HepG2 (cell line): ENCODE data around the gene FGFR3. TPM values are rescaled to one million over a fixed set of nuclear protein-coding genes. Genes with fewer than 3 reads are reported as not detected.

Source experiments
- GLI4 ChIP-seq: sonication (generic); formaldehyde crosslinking; IDR thresholded peaks from 2 replicates; pipeline ENCODE4 v1.5.1; 2020; ENCODE audit warnings: missing genetic modification reagents, mild to moderate bottlenecking, moderate library complexity, borderline replicate concordance
- GPN1 ChIP-seq: sonication (generic); formaldehyde crosslinking; IDR thresholded peaks from 2 replicates; pipeline ENCODE4 v1.5.1; 2020; ENCODE audit warnings: missing genetic modification reagents, borderline replicate concordance
- HOXA7 ChIP-seq: sonication (generic); formaldehyde crosslinking; IDR thresholded peaks from 2 replicates; pipeline ENCODE4 v1.8.1; 2022; ENCODE audit warnings: mild to moderate bottlenecking, missing genetic modification reagents, moderate library complexity
- KDM2A ChIP-seq: sonication (generic); formaldehyde crosslinking; IDR thresholded peaks from 2 replicates; pipeline ENCODE4 v1.4.0; 2020; ENCODE audit warnings: low read depth, missing genetic modification reagents, borderline replicate concordance
- MBD4 ChIP-seq: IDR thresholded peaks from 2 replicates; pipeline ENCODE4 v1.6.1; 2012; ENCODE audit warnings: low read length, inconsistent platforms, borderline replicate concordance
- NBN ChIP-seq: fragments of 450-650 bp; conservative IDR thresholded peaks from 2 replicates; pipeline ENCODE4 v1.6.1; 2017
- RNF2 ChIP-seq: fragments of 450-650 bp; conservative IDR thresholded peaks from 2 replicates; pipeline ENCODE4 v1.6.1; 2016; ENCODE audit warnings: low read depth
- SALL2 ChIP-seq: sonication (generic); formaldehyde crosslinking; IDR thresholded peaks from 2 replicates; pipeline ENCODE4 v1.8.1; 2023; ENCODE audit warnings: mild to moderate bottlenecking, missing genetic modification reagents, inconsistent platforms
- SRSF9 ChIP-seq: fragments of 200-400 bp; formaldehyde crosslinking; IDR thresholded peaks from 2 replicates; pipeline ENCODE4 v1.6.1; 2018; ENCODE audit warnings: borderline replicate concordance, mild to moderate bottlenecking, low read depth, low read length; ENCODE audit not compliant: insufficient read depth, poor library complexity, severe bottlenecking
- THAP11 ChIP-seq: IDR thresholded peaks from 2 replicates; pipeline ENCODE4 v1.6.1; 2016; ENCODE audit warnings: missing biosample characterization, missing genetic modification reagents
- YEATS4 ChIP-seq: sonication (generic); formaldehyde crosslinking; IDR thresholded peaks from 2 replicates; pipeline ENCODE4 v1.4.0; 2020; ENCODE audit warnings: missing genetic modification reagents, borderline replicate concordance
- ZEB1 ChIP-seq: IDR thresholded peaks from 2 replicates; pipeline ENCODE4 v1.6.1; 2012; ENCODE audit warnings: mild to moderate bottlenecking, low read depth, inconsistent platforms; ENCODE audit not compliant: insufficient replicate concordance
- ZFYVE20 ChIP-seq: sonication (generic); formaldehyde crosslinking; IDR thresholded peaks from 2 replicates; pipeline ENCODE4 v1.8.0; 2023; ENCODE audit warnings: low read depth, mild to moderate bottlenecking, moderate library complexity, missing genetic modification reagents, borderline replicate concordance
- ZNF296 ChIP-seq: sonication (generic); formaldehyde crosslinking; conservative IDR thresholded peaks from 2 replicates; pipeline ENCODE4 v1.5.0; 2020; ENCODE audit warnings: mild to moderate bottlenecking, missing genetic modification reagents
- ZNF543 ChIP-seq: sonication (generic); formaldehyde crosslinking; IDR thresholded peaks from 2 replicates; pipeline ENCODE4 v1.4.0; 2020; ENCODE audit warnings: mild to moderate bottlenecking, missing genetic modification reagents
- ZNF747 ChIP-seq: sonication (generic); formaldehyde crosslinking; IDR thresholded peaks from 2 replicates; pipeline ENCODE4 v1.8.1; 2023; ENCODE audit warnings: missing genetic modification reagents, mild to moderate bottlenecking, borderline replicate concordance
- polyA plus RNA-seq, 8 experiments: library from polyadenylated mRNA; depleted of rRNA in 3 of 8; stranded (reverse) in 7 of 8; unstranded in 1 of 8; fragments of >200 nt; fragmentation: Illumina TruSeq in 4 of 8; extraction: Trizol in 4 of 8; gene quantifications; 2 replicates each; pipeline versions ENCODE4 v1.2.1 to v1.2.3, GENCODE V29; 2011 to 2016; ENCODE audit warnings: low read depth in 4 of 8, missing spikeins in 1 of 8, mixed read lengths in 1 of 8; ENCODE audit not compliant: insufficient read depth in 1 of 8
- total RNA-seq, 5 experiments: library from RNA; depleted of rRNA; stranded (reverse); fragments of >200 nt; fragmentation: Illumina TruSeq; extraction: Trizol; gene quantifications; 2 replicates each; pipeline ENCODE4 v1.2.3, GENCODE V29; 2016; ENCODE audit warnings: low read depth in 1 of 5
- TF ChIP-seq, protein P1 (sequence below): sonication (generic); formaldehyde crosslinking; IDR thresholded peaks from 2 replicates; pipeline ENCODE4 v1.8.0; 2022; ENCODE audit warnings: mild to moderate bottlenecking, missing genetic modification reagents; ENCODE audit not compliant: insufficient replicate concordance
- TF ChIP-seq, protein P2 (sequence below): sonication (generic); formaldehyde crosslinking; IDR thresholded peaks from 2 replicates; pipeline ENCODE4 v1.4.0; 2020; ENCODE audit warnings: low read depth, mild to moderate bottlenecking, missing genetic modification reagents
- TF ChIP-seq, protein P3 (sequence below): sonication (generic); formaldehyde crosslinking; IDR thresholded peaks from 2 replicates; pipeline ENCODE4 v1.9.0; 2021; ENCODE audit warnings: missing genetic modification reagents, mild to moderate bottlenecking, borderline replicate concordance
- TF ChIP-seq, protein P4 (sequence below): sonication (generic); formaldehyde crosslinking; IDR thresholded peaks from 2 replicates; pipeline ENCODE4 v1.4.0; 2020; ENCODE audit warnings: missing genetic modification reagents
- TF ChIP-seq, protein P5 (sequence below): IDR thresholded peaks from 2 replicates; pipeline ENCODE4 v1.6.1; 2016

The FGFR3 gene
- total and polyA plus RNA-seq, 2 of the 13 experiments (the other 11 are each of a cell fraction or from before 2014, with no cell fraction given) = 103 to 109 TPM

DNA sequence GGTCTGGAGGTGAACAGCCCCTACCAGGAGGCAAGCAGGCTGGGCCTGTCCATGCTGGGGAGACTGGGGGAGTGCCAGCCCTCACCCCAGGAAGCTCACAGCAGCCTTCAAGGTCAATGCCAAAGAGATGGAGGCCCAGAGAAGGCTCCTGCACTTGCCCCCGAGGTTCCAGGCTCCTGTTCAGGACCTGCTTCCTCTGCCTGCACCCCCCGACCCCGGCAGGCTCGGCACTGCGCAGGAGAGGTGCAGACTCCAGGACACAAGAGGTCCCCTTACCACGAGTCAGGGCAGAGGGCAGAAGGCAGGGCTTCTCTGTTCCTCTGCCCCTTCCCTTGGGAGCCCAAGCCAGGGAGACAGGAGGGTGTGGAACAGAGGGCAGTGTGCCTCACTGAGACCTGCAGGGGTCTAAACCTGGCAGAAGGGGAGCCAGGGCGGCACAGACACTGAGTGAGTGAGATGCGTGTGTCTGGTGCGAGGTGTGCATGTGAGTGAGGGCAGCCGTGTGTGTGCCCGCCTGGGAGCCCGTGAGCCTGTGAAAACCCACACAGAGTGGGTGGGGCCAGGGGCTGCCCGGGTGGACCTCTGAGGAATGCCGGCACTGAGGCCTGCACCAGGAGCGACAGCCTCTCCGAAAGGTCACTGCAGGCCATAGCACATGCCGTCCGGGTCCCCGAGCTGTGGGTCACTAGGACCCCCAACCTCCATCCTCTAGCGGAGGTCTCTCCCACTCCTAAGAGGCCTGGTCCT lies 30.7 kb upstream of the FGFR3 start (continued):
- no peak for TF ChIP-seq MBD4
- TF ChIP-seq ZNF747 (CRISPR knock-in tag) = no peak
- no peak for TF ChIP-seq THAP11 (CRISPR knock-in tag)
- no peak for TF ChIP-seq RNF2
- TF ChIP-seq SALL2 (CRISPR knock-in tag) = no peak
- no peak for TF ChIP-seq GLI4 (CRISPR knock-in tag)
- TF ChIP-seq, protein P1, sequence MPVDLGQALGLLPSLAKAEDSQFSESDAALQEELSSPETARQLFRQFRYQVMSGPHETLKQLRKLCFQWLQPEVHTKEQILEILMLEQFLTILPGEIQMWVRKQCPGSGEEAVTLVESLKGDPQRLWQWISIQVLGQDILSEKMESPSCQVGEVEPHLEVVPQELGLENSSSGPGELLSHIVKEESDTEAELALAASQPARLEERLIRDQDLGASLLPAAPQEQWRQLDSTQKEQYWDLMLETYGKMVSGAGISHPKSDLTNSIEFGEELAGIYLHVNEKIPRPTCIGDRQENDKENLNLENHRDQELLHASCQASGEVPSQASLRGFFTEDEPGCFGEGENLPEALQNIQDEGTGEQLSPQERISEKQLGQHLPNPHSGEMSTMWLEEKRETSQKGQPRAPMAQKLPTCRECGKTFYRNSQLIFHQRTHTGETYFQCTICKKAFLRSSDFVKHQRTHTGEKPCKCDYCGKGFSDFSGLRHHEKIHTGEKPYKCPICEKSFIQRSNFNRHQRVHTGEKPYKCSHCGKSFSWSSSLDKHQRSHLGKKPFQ (CRISPR knock-in tag) = no peak
- no peak for TF ChIP-seq NBN
- TF ChIP-seq KDM2A = peak; percentile 54
- TF ChIP-seq HOXA7 (CRISPR knock-in tag) = no peak
- TF ChIP-seq YEATS4 (CRISPR knock-in tag) = no peak
- no peak for TF ChIP-seq SRSF9
- no peak for TF ChIP-seq ZFYVE20 (CRISPR knock-in tag)
- TF ChIP-seq, protein P2, sequence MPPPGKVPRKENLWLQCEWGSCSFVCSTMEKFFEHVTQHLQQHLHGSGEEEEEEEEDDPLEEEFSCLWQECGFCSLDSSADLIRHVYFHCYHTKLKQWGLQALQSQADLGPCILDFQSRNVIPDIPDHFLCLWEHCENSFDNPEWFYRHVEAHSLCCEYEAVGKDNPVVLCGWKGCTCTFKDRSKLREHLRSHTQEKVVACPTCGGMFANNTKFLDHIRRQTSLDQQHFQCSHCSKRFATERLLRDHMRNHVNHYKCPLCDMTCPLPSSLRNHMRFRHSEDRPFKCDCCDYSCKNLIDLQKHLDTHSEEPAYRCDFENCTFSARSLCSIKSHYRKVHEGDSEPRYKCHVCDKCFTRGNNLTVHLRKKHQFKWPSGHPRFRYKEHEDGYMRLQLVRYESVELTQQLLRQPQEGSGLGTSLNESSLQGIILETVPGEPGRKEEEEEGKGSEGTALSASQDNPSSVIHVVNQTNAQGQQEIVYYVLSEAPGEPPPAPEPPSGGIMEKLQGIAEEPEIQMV (CRISPR knock-in tag) = no peak
- 0 out of 2 replicates have a peak, but pooled peaks have one; percentile 20 for TF ChIP-seq GPN1
- no peak for TF ChIP-seq ZNF296
- TF ChIP-seq, protein P3, sequence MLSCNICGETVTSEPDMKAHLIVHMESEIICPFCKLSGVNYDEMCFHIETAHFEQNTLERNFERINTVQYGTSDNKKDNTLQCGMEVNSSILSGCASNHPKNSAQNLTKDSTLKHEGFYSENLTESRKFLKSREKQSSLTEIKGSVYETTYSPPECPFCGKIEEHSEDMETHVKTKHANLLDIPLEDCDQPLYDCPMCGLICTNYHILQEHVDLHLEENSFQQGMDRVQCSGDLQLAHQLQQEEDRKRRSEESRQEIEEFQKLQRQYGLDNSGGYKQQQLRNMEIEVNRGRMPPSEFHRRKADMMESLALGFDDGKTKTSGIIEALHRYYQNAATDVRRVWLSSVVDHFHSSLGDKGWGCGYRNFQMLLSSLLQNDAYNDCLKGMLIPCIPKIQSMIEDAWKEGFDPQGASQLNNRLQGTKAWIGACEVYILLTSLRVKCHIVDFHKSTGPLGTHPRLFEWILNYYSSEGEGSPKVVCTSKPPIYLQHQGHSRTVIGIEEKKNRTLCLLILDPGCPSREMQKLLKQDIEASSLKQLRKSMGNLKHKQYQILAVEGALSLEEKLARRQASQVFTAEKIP (CRISPR knock-in tag) = no peak
- TF ChIP-seq, protein P4, sequence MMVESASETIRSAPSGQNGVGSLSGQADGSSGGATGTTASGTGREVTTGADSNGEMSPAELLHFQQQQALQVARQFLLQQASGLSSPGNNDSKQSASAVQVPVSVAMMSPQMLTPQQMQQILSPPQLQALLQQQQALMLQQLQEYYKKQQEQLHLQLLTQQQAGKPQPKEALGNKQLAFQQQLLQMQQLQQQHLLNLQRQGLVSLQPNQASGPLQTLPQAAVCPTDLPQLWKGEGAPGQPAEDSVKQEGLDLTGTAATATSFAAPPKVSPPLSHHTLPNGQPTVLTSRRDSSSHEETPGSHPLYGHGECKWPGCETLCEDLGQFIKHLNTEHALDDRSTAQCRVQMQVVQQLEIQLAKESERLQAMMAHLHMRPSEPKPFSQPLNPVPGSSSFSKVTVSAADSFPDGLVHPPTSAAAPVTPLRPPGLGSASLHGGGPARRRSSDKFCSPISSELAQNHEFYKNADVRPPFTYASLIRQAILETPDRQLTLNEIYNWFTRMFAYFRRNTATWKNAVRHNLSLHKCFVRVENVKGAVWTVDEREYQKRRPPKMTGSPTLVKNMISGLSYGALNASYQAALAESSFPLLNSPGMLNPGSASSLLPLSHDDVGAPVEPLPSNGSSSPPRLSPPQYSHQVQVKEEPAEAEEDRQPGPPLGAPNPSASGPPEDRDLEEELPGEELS (CRISPR knock-in tag) = no peak
- no peak for TF ChIP-seq ZNF543 (CRISPR knock-in tag)
- no peak for TF ChIP-seq ZEB1
- TF ChIP-seq, protein P5, sequence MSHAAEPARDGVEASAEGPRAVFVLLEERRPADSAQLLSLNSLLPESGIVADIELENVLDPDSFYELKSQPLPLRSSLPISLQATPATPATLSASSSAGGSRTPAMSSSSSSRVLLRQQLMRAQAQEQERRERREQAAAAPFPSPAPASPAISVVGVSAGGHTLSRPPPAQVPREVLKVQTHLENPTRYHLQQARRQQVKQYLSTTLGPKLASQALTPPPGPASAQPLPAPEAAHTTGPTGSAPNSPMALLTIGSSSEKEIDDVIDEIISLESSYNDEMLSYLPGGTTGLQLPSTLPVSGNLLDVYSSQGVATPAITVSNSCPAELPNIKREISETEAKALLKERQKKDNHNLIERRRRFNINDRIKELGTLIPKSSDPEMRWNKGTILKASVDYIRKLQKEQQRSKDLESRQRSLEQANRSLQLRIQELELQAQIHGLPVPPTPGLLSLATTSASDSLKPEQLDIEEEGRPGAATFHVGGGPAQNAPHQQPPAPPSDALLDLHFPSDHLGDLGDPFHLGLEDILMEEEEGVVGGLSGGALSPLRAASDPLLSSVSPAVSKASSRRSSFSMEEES (CRISPR knock-in tag) = no peak
